RWPE1 (cell line): ENCODE measurements around the gene NEO1.

Experiments
- CTCF ChIA-PET: fragments of 350-600 bp; sonication (Branson Sonifier 250); formaldehyde crosslinking; extraction: SDS; loops from one replicate; lab custom pipeline; 2021; lab: Yijun Ruan, JAX
- POLR2A ChIA-PET: fragments of 400-600 bp; formaldehyde crosslinking; extraction: SDS; loops from one replicate; lab custom pipeline; 2020; ENCODE audit warnings: antibody characterized with exemption; ENCODE audit not compliant: low non-redundant PET; lab: Yijun Ruan, JAX
- DNase-seq: peaks from one replicate; pipeline ENCODE4 v3.0.0; 2012; ENCODE audit warnings: low spot score
- H3K27ac ChIP-seq: fragments of 450-650 bp; 2 replicates; pipeline ENCODE4 v1.5.1; 2017
- TF ChIP-seq, protein P1 (sequence below): fragments of 450-650 bp; conservative IDR thresholded peaks from 2 replicates; pipeline ENCODE4 v1.5.1; 2017; ENCODE audit warnings: low read depth, mild to moderate bottlenecking

The NEO1 gene

GRCh38 chr15:73028031-73028430 lies 24.2 kb upstream of the NEO1 start:
- no peak overlapping the region for H3K27ac ChIP-seq
- CTCF ChIA-PET: no interaction called here
- TF ChIP-seq, protein P1, sequence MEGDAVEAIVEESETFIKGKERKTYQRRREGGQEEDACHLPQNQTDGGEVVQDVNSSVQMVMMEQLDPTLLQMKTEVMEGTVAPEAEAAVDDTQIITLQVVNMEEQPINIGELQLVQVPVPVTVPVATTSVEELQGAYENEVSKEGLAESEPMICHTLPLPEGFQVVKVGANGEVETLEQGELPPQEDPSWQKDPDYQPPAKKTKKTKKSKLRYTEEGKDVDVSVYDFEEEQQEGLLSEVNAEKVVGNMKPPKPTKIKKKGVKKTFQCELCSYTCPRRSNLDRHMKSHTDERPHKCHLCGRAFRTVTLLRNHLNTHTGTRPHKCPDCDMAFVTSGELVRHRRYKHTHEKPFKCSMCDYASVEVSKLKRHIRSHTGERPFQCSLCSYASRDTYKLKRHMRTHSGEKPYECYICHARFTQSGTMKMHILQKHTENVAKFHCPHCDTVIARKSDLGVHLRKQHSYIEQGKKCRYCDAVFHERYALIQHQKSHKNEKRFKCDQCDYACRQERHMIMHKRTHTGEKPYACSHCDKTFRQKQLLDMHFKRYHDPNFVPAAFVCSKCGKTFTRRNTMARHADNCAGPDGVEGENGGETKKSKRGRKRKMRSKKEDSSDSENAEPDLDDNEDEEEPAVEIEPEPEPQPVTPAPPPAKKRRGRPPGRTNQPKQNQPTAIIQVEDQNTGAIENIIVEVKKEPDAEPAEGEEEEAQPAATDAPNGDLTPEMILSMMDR: no peak
- no peak for DNase-seq
- POLR2A ChIA-PET: no interaction called here

DNA sequence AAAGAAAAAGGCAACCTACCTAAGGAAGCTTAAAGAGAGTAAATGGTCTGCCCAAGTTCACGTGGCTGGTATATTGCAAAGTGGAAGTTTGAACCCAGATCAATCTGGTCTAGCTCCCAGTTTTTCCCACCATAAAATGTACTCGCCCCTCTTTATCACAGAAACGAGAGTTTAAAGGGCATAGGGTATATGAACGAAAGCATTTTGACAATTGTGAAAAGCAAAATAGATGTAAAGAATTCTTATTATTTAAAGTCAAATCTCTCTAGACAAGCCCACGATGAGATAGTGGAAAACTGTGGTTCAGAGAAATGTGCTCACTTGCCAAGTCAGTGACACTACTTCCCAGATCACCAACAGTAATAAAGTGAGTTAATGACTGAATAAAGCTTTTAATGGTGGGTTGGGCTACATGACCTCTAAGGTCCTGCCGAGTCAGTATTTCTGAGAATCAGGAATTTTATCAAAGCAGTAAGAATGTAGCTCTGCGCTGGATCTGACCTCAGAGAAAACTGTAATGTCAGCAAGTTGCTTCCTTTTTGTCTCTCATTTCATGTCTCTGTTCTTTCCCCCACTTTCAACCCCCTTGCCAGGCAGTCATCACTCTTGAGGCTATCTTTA lies 23.3 kb upstream of the NEO1 start:
- no peak for DNase-seq
- TF ChIP-seq, protein P1: no peak
- CTCF ChIA-PET: interaction anchor here (1.0 kb wide), 1 partner anchor 125 kb away, joined by 4 read pairs; no protein-coding TSS in a partner anchor
- H3K27ac ChIP-seq: no peak overlapping the region
- POLR2A ChIA-PET: no interaction called here

GRCh38 chr15:73030122-73030679 lies 22.1 kb upstream of the NEO1 start:
- ChIA-PET CTCF (no interaction called here), POLR2A (no interaction called here)
- TF ChIP-seq, protein P1: no peak
- DNase-seq: no peak
- no peak overlapping the region for H3K27ac ChIP-seq

GRCh38 chr15:73031648-73032047 lies 20.6 kb upstream of the NEO1 start:
- ChIA-PET CTCF (no interaction called here), POLR2A (no interaction called here)
- H3K27ac ChIP-seq: no peak overlapping the region
- TF ChIP-seq, protein P1: no peak
- no peak for DNase-seq

DNA sequence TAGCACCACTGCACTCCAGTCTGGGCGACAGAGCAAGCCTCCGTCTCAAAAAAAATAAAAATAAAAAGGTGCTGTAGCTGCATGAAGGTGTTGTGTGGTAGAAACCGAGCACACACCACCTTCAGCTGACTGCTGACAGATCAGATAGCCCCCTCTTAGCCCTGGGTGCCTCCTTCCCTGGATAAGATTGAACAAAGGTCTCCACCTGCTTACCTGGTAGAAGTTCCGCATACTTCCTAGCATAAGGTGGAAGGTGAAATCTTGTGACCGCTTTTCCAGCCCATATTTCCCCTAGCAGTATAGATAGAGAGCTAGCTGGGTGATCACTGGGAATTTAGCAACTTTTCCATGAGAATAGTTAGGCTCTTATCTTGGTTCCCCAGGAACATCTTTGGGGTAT lies 18.7 kb upstream of the NEO1 start:
- ChIA-PET CTCF (no interaction called here), POLR2A (no interaction called here)
- H3K27ac ChIP-seq: no peak overlapping the region
- DNase-seq: no peak
- TF ChIP-seq, protein P1: no peak

DNA sequence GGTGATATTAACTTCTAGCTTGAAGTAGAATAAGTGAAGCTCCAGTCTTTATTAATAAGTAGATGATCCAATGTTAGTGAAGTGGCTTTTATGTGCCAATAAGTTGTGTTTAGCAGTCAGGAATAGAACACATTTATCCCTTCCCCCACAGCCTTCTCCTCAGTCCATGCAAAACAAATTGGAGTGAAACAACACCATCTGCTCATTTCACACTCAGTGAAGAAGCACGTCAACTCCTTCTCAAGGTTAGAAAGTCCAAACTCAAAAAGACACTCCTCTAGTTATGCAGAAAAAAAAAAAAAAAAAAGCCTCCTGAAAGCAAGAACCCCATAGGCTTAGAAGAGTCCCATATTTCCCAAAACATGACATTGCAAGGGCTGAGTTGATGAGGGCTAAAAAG lies 18.0 kb upstream of the NEO1 start:
- no peak overlapping the region for H3K27ac ChIP-seq
- TF ChIP-seq, protein P1: no peak
- POLR2A ChIA-PET: no interaction called here
- CTCF ChIA-PET: no interaction called here
- DNase-seq: no peak
